Hematopoietic multipotent progenitor cell treated with erythropoietin and hydrocortisone succinate and interleukin-3 and kit ligand, for 15 days (in vitro differentiated cells): ENCODE data around the gene DNAJC9.

ENCODE experiments used
- DNase-seq: peaks from one replicate; pipeline ENCODE4 v3.0.0-alpha.2; 2015; ENCODE audit warnings: low spot score

Gene DNAJC9

GRCh38 chr10:73238990-73239566 lies 8.0 kb downstream of the DNAJC9 start:
- no peak for DNase-seq

- no peak for DNase-seq
These were observed 12.4 kb downstream of the DNAJC9 start for GRCh38 chr10:73234695-73235094.

DNA sequence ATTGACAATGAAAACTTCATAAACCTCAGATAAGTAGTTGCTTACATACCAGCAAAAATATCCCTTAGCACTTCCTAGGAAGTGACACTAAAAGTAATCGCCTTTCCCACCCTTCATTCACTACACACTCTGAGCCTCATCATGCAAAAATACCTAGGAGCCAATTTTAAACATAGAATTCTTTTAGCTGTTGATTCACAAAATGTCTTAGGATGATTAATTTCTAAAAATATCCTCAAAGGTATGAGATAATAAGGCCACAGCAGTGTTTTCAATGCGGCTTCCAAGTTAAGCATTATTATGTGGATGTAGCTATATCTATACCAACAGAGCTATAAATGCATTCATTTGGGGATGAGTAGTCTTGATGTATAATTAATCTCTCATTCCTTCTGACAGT lies 13.2 kb downstream of the DNAJC9 start:
- no peak for DNase-seq

DNA sequence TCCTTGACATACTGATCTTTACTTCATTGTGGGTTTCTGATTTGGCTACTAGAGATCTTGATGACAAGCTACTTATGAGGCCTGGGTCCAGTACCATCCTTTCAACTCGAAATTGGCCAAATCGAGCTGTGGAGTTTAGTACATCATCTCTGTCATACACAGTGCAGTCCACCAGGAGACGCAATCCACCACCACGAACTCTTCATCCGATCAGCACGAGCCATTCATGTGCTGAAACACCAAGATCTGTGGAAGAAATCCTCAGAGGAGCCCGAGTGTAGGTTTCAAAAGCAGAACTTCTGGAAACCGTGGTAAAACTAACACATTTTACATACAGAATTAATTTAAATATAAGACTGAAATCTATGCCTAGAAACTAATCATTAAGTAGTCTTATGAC lies 14.2 kb downstream of the DNAJC9 start:
- DNase-seq: peak; percentile 46

DNA sequence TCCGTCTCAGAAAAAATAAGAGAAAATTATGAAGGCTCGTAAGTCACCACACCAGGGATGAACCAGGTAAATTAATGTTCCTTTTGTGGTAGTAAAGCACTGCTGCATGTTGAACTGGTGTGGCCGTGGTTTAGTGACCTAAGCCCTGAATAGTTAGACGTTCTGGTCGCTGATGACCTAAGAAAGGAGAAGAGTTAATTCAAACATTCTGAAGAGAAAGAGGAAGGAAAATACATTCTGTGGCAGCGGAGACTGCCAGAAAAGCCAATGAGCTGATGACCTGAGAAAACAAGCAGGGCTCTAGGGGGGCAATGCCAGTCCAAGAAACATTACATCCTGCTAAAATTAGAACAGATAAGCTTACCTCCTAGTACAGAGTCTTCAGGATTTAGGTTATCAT lies 17.5 kb downstream of the DNAJC9 start:
- DNase-seq: no peak

DNA sequence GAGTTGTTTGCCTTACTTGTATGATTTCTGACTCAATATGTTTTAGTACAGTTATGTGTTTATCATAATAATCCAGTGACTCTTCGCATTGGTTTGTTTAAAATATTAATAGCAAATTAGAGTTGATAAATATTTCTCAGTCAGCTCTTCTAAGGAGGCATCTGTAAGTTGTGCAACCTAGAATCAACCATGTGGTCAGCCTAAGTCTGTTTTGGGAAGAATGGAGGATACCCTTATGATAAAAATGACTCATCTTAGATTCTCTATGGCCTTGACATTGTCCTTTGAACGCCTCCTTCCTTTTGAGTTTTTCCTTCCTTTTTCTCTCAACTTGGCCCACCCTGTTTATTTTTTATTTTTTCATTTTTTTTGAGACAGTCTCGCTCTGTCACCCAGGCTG lies 18.8 kb downstream of the DNAJC9 start:
- DNase-seq: no peak

GRCh38 chr10:73226663-73227062 lies 20.4 kb downstream of the DNAJC9 start:
- no peak for DNase-seq

DNA sequence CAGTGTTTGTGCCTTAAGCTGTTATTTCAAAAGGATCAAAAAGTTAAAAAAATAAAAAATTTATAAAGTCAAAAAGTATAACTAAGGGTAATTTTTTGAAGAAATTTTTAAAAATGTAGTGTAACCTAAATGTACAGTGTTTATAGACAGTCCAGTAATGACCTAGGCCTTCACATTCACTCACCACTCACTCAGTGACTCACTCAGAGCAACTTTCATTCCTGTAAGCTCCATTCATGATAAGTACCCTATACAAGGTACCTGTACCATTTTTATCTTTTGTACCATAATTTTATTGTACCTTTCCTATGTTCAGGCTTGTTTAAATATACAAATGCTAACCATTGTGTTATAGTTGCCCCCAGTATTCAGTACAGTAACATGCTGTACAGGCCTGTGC lies 21.5 kb downstream of the DNAJC9 start:
- DNase-seq: no peak

DNA sequence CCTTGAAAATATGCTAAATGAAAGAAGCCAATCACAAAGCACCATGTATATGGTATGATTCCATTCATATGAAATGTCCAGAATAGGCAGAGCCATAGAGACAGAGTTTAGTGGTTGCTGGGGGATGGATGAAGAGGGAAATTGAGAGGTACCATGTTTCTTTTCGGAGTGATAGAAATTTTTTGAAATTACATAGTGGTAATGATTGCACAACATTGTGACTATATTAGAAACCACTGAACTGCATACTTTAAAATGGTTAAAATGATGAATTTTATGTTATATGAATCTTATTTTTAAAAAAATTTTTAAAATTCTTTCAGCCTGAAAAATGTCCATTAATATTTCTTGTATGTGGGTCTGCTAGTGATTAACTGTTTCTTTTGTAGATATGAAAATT lies 26.1 kb downstream of the DNAJC9 start:
- no peak for DNase-seq

DNA sequence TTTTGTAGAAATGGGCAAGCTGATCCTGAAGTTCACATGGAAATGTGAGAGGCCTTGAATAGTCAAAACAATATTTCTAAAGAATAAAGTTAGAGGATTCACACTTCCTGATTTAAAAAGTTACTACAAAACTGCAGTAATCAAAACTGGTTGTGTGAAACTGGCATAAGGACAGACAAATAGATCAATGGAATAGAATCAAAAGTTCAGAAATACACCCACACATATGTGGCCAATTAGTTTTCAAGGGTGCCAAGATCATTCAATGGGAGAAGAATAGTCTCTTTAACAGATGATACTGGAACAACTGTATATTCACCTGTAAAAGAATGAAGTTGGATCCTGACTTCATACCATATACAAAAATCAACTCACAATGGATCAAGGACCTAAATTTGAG lies 27.7 kb downstream of the DNAJC9 start:
- no peak for DNase-seq

DNA sequence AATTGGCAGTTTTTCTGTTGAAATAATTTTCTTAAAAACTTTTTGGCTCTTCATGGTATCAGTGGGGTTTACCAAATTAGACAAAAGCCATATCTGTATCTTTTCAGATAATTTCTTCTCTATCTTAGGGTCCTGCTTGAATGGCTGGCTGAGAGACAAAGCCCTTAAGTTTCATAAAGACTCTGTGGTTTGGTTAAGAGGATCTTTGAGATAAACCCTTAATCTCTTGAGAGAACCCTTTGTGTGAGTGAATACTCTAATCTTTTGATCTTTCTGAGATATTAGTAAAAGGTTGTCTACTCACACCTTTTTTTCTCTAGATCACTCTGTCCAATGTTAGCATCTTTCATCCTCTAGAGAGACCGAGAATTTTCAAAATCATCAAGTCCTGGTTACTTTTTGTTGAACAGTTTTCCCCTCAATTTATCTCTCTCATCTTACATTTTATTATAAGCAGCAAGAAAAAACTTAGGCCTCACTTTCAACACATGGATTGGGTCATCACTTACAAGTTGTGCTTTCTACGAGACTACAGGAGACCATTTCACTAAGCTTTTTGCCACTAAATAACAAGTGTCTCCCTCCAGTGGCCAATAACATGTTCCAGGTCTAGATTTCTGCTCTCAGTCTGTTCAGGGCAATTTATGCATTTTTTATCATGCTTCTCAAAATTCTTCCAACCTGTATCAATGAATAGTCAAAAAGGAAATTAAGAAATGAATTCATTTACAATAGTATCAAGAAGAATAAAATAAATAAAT lies 28.4 kb downstream of the DNAJC9 start:
- DNase-seq: peak; percentile 30

- DNase-seq: no peak
These were observed 29.4 kb downstream of the DNAJC9 start for GRCh38 chr10:73217628-73218027.

DNA sequence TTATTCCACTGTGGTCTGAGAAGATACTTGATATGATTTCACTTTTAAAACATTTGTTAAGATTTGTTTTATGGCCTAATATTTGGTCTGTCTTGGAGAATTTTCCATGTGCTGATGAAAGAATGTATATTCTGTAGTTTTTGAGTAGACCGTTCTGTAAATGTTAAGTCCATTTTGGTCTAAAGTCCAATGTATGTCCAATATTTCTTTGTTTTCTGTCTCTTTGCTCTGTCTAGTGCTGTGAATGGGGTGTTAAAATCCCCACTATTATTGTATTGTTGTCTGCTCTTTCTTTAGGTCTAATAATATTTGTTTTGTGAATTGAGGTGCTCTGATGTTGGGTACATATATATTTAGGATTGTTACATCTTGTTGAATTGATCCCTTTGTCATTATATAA lies 31.3 kb downstream of the DNAJC9 start:
- DNase-seq: no peak

DNA sequence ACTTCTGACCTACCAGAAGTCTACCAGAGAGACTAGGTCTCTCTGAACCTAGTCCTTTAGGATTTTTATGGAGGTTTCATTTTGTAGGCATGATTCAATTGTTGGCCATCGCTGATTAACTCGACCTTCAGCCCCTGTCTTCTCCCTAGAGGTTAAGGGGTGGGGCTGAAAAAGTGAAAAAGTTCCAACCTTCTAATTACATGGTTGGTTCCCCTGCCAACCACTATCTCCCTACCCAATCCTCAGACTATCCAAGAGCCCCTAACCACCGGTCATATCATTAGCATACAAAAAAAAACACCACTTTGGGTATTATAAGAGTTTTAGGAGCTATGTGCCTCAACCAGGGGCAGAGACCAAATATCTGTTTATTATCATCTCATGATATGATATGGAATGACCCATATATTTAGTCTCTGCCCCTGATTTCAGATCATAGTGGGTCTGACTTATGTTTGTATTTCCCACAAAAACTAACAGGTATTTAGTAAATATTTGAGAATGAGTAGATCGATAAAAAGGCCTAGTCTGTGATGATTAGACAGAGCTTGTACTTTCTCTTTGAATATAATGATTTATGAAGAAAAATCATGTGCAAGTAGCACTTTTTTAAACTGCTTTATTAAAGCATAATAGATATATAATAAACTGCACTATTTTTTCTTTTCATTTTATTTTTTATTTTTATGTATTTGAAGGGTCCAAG lies 35.8 kb downstream of the DNAJC9 start:
- DNase-seq: no peak

DNA sequence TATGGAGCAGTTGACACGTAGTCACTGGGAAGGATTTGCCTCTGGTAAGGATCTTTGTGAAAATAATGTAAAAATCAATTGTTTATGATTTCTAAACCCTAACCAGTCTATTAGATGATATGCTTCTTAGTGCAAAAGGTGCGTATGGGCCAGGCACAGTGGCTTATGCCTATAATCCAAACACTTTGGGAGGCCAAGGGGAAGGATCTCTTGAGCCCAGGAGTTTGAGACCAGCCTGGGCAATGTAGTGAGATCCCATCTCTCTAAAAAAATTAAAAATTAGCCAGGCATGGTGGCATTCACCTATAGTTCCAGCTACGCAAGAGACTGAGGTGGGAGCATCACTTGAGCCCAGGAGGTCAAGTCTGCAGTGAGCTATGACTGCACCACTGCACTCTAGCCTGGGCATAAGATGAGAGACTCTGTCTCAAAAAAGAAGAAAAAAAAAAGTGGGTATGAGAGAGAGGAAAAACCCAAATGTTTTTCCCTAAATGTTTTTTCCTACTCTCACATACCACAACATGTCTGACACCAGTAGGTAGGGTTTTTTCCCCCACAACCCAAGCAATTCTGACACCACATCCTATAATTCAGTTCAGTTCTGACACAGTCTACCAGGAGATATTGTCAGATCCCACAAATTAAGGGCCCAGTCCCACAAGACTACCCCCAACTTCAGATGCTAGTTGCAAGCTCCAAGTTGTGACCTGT lies 36.5 kb downstream of the DNAJC9 start:
- DNase-seq: no peak

GRCh38 chr10:73209705-73210104 lies 37.4 kb downstream of the DNAJC9 start:
- DNase-seq: no peak

DNA sequence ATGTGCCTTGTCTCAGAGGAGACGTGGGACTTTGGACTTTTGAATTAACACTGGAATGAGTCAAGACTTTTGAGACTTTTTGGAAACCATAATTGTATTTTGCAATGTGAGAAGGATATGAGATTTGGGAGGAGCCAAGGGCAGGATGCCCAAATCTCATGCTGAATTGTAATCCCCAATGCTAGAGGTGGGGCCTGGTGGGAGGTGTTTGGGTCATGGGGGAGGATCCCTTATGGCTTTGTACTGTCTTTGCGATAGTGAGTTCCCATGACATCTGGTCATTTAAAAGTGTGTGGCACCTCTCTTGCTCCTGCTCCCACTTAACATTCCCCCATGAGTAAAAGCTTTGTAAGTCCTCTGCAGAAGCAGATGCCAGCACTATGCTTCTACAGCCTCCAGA lies 39.2 kb downstream of the DNAJC9 start:
- no peak for DNase-seq

GRCh38 chr10:73206385-73206784 lies 40.7 kb downstream of the DNAJC9 start:
- DNase-seq: no peak

- no peak for DNase-seq
These were observed 41.2 kb downstream of the DNAJC9 start for GRCh38 chr10:73205890-73206289.

DNA sequence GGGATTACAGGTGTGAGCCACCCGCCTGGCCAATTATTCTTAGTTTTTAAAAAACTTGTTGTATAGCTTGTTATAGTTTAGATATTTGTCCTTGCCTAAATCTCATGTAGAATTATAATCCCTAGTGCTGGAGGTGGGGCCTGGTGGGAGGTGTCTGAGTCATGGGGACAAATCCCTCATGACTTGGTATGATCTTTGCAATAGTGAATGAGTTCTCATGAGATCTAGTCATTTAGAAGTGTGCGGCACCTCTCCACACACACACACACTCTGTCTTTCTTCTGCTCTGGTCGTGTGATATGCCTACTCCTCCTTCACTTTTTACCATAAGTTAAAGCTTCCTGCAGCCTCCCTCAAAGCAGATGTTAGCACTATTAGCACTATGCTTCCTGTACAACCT lies 42.0 kb downstream of the DNAJC9 start:
- no peak for DNase-seq
